Activated naive CD4-positive, alpha-beta T cell treated with anti-CD3 and anti-CD28 coated beads, Interleukin-2, amount 50 U/mL, for 72 hours (primary cell): ENCODE results near the gene ME3. TPM values are rescaled to one million over a fixed set of nuclear protein-coding genes. Genes with fewer than 3 reads are reported as not detected.

Experiments
- ATAC-seq, 2 donors: fragments of 150-1000 bp; cut with Tn5 transposase; 2 replicates each; pipeline ENCODE4 v1.10.0; 2021; ENCODE audit warnings: mild to moderate bottlenecking in 2 of 2, moderate library complexity in 2 of 2
- DNase-seq, 2 donors: peaks; one replicate each; pipeline ENCODE4 v3.0.0; 2021 to 2022; ENCODE audit warnings: low spot score in 2 of 2
- H3K27ac Mint-ChIP-seq, 2 donors: one replicate each; pipeline ENCODE4 v1.8.0; 2022; ENCODE audit warnings: mild to moderate bottlenecking in 2 of 2, mixed read lengths in 2 of 2
- H3K36me3 Mint-ChIP-seq, 2 donors: one replicate each; pipeline ENCODE4 v1.8.0; 2022; ENCODE audit warnings: mixed read lengths in 2 of 2
- H3K9me3 Mint-ChIP-seq, 2 donors: one replicate each; pipeline ENCODE4 v1.8.0; 2022; ENCODE audit warnings: mixed read lengths in 2 of 2
- total RNA-seq, 2 donors: library from RNA; stranded (reverse); gene quantifications; one replicate each; pipeline ENCODE4 v1.2.3, GENCODE V29; 2022

Gene ME3
- 10 to 100 TPM in 1 of 2 donors, 1 to 10 TPM in 1; 5.5 to 16.2 TPM for total RNA-seq

GRCh38 chr11:86672007-86672621 is at the start of gene ME3:
TSS of gene ME3 (minus strand) at chr11:86672616.
- Mint-ChIP-seq H3K27ac (peak within 1 kb of the TSS; percentile 85 to 86), H3K36me3 (peaks cover 13 to 18% of the 10 kb centered on the region in 2 donors), H3K9me3 (no peaks in the 10 kb centered on the region)
- DNase-seq, result peak; percentile 59 to 70
- peak; percentile 82 to 85 for ATAC-seq

DNA sequence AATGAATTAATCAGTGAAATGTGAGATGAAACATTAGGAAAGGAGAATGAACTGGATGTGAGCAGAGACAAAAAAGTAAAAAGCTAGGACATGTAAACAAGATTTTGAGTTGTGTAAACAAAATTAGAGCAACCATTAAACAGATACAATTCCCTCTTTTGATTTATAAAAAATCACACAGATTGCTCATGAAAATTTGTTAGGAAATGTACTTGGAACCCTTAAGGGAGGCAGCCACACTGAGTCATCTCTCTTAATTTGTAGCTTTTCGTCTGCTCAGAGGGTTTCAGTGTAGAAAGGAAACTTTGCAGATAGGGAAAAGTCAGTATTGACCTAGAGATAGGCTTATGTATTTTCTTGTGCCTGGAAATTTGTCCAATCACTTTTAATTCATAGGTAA is 49.6 kb upstream of the ME3 start:
- H3K36me3 Mint-ChIP-seq, result peaks cover 10 to 20% of the 10 kb centered on the region in 2 donors
- H3K9me3 Mint-ChIP-seq, result peaks cover 15 to 20% of the 10 kb centered on the region in 2 donors
- ATAC-seq, result no peak
- H3K27ac Mint-ChIP-seq, result no peak overlapping the region
- no peak for DNase-seq

GRCh38 chr11:86720546-86720945 is 48.1 kb upstream of the ME3 start:
- no peak for ATAC-seq
- peaks cover 10 to 20% of the 10 kb centered on the region in 2 donors for H3K36me3 Mint-ChIP-seq
- DNase-seq, result no peak
- peaks cover 15 to 20% of the 10 kb centered on the region in 2 donors for H3K9me3 Mint-ChIP-seq
- no peak overlapping the region for H3K27ac Mint-ChIP-seq

DNA sequence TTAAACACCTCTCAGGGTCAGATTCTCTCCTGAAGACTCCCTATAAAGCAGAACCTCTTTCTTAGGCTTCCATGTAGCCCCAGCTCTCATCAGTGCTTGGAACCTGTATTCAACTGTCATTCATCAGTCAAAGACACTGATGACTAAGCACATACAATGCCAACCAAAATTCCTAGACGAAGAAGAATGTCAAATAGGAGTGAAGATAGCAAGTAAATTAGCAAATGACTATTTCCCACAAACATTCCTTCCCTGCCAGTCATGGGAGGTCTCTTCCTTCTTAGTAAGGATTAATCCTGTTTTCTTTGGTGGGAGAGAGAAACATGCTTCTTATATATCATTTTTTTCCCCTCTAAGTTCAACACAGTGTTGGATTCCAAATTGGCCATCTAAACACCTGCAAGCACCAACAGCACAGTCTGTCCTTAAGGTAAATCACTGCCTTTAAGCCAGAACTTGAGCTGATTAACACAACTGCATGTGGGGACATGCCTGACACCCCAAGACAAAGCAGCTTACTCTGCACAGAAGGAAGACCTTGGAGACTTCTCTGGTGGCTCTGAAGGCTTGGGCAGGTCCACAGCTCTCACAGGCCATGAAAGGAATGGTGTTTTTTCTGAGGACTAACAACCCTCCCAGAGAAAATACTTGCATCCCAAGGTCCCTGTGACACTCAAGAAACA is 47.5 kb upstream of the ME3 start:
- peaks cover 10 to 20% of the 10 kb centered on the region in 2 donors for H3K36me3 Mint-ChIP-seq
- H3K27ac Mint-ChIP-seq, result no peak overlapping the region
- DNase-seq (no peak), ATAC-seq (no peak)
- H3K9me3 Mint-ChIP-seq, result peaks cover 15 to 20% of the 10 kb centered on the region in 2 donors

DNA sequence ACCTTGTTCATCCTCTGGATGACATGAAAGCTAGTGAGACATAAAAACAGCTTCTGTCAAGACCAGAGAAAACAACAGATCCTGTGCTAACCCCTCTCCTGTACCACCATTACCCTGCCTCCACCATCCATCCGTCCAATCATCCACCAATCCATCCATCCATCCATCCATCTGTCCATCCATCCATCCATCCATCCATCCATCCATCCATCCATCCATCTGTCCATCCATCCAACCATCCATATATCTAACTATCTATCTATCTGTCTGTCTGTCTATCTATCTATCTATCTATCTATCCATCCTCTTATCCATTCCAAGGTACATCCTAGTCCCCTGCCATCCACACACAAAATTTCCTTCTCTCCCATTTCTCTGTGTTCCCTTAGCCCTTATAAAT is 46.6 kb upstream of the ME3 start:
- DNase-seq (no peak), ATAC-seq (no peak)
- Mint-ChIP-seq H3K27ac (peak overlapping the region in 1 of 2 donors; percentile 24), H3K36me3 (peaks cover 10 to 20% of the 10 kb centered on the region in 2 donors), H3K9me3 (peaks cover 15 to 24% of the 10 kb centered on the region in 2 donors)

DNA sequence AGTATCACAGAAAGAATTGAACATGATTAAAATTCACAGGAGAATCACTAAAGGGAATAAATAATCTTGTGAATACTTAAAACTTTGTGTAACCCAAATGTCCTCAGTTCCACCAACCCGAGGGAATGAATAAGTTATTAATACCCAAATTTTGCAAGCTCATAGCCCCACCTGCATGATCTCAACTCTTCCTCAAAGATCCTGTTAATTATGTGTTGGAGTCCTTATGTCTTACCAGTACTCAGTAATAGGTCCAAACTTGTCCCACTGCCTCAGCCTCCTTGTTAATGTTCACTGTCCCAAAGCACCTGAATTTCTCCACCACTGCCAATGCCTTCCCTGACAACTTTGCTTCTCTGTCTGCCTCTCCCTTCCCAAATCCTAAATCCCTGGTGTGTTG is 46.1 kb upstream of the ME3 start:
- DNase-seq (no peak), ATAC-seq (no peak)
- Mint-ChIP-seq H3K27ac (peak overlapping the region in 1 of 2 donors; percentile 24), H3K36me3 (peaks cover 10 to 20% of the 10 kb centered on the region in 2 donors), H3K9me3 (peaks cover 15 to 24% of the 10 kb centered on the region in 2 donors)

DNA sequence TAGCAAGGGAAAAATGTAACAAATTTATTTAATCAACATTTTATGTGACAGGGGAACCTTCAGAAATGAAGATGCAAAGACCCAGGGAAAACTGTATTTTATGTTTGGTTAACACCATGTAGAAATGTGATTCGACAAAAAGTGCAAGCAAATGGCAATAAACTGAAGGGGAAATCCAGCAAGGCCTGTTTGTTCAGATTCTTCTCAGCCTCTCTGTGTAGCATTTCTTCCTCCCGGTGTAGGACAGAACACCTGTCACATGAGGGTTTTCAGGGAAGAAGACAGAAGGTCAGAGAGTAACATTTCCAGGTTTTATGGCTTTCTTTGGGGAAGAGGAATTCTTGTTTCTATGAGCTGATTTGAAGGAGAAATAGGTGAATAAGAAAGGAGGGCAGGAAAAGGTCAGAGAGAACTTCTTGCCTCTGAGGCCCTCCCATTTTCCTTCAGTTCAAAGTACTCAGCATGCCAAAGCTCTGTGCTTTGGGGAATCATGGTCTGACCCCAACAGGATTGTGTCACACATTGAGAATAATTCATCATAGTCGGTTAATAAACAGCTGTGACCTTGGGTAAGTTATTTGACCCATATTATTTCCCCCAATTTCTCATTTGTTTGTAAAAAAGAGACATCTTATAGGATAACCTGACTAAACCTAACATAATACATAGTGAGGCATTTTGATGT is 45.5 kb upstream of the ME3 start:
- H3K9me3 Mint-ChIP-seq, result peaks cover 11 to 20% of the 10 kb centered on the region in 2 donors
- ATAC-seq (no peak), DNase-seq (no peak)
- no peak overlapping the region for H3K27ac Mint-ChIP-seq
- peaks cover 10 to 16% of the 10 kb centered on the region in 2 donors for H3K36me3 Mint-ChIP-seq

- Mint-ChIP-seq H3K36me3 (peaks cover 0 to under 1% of the 10 kb centered on the region in 2 donors), H3K27ac (no peak overlapping the region), H3K9me3 (peaks cover 4% of the 10 kb centered on the region in 2 donors)
- ATAC-seq (no peak), DNase-seq (no peak)
Observed at GRCh38 chr11:86715611-86716010, 43.2 kb upstream of the ME3 start.

GRCh38 chr11:86713552-86713951 is 41.1 kb upstream of the ME3 start:
- DNase-seq (no peak), ATAC-seq (no peak)
- H3K27ac Mint-ChIP-seq, result no peak overlapping the region
- H3K36me3 Mint-ChIP-seq, result peaks cover 0 to 9% of the 10 kb centered on the region in 2 donors
- H3K9me3 Mint-ChIP-seq, result peaks cover 8 to 15% of the 10 kb centered on the region in 2 donors

- ATAC-seq, result no peak
- H3K36me3 Mint-ChIP-seq, result peaks cover 0 to 9% of the 10 kb centered on the region in 2 donors
- H3K27ac Mint-ChIP-seq, result no peak overlapping the region
Observed at GRCh38 chr11:86710936-86711335, 38.5 kb upstream of the ME3 start.

GRCh38 chr11:86708669-86709068 is 36.3 kb upstream of the ME3 start:
- DNase-seq (no peak), ATAC-seq (no peak)
- Mint-ChIP-seq H3K36me3 (peaks cover 0 to 9% of the 10 kb centered on the region in 2 donors), H3K9me3 (peaks cover 8 to 10% of the 10 kb centered on the region in 2 donors), H3K27ac (no peak overlapping the region)

More at GRCh38 chr11:86710936-86711335, 38.5 kb upstream of the ME3 start:
- no peak for DNase-seq
- peaks cover 8 to 15% of the 10 kb centered on the region in 2 donors for H3K9me3 Mint-ChIP-seq

GRCh38 chr11:86706338-86707131 is 34.1 kb upstream of the ME3 start:
- no peak for ATAC-seq
- Mint-ChIP-seq H3K27ac (no peak overlapping the region), H3K36me3 (peaks cover 0 to 9% of the 10 kb centered on the region in 2 donors), H3K9me3 (peaks cover 8 to 10% of the 10 kb centered on the region in 2 donors)
- no peak for DNase-seq

DNA sequence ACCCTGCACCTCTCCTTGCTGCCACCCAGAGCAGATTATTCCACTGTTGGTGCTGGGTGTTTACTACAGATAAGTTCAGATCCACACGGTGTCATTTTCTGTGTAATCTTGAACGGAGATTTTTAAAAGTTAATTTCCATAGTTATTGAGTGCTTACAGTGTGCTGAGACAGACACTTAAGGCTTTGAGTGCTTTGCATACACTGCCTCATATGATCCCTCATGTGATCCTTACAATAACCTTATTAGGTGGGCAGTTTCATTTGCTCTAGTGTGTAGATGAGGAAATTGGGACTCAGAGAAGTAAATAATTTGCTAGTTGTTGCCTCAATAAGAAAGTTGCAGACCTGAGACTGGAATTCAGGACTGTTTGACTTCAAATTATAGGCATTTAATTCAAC is 32.3 kb upstream of the ME3 start:
- ATAC-seq, result no peak
- no peak for DNase-seq
- H3K27ac Mint-ChIP-seq, result no peak overlapping the region
- H3K9me3 Mint-ChIP-seq, result peaks cover 0 to 2% of the 10 kb centered on the region in 2 donors
- no peaks in the 10 kb centered on the region for H3K36me3 Mint-ChIP-seq

GRCh38 chr11:86703987-86704386 is 31.6 kb upstream of the ME3 start:
- Mint-ChIP-seq H3K27ac (no peak overlapping the region), H3K36me3 (no peaks in the 10 kb centered on the region), H3K9me3 (no peaks in the 10 kb centered on the region)
- ATAC-seq (no peak), DNase-seq (no peak)

DNA sequence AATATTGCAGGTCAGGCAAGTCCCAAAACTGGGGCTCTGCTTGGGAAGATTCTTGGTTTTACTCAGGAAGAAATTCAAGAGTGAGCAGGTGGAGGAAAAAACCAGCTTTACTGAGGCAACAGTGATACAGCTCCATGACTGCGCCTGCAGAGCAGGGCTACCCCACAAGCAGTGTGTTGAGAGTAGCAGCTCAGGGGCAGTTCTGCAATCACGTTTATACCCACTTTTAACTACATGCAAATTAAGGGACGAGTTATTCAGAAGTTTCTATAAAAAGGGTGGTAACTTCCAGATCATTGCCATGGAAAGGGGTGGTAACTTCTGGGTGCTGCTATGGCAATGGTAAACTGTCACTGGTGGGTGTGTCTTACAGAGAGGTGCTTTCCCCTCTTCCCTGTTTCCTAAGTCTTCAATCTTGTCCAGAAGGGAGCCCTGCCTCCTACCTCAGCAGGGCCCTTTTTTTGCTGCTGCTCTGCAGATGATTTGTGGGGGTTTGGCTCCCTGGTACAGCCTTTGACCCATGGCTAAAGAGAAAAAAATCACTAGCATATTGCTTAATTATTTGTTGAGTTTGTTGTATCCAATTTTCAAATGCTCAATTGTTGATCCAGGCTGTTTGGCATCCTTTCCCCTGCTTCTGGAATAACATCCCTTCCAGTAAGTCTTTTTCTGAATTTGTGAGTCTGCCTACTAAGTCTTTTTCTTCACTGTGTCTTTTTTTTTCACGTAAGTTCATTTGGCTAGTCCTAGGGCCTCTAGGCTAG is 30.0 kb upstream of the ME3 start:
- no peak overlapping the region for H3K27ac Mint-ChIP-seq

More for the DNA sequence above, 30.0 kb upstream of the ME3 start:
- Mint-ChIP-seq H3K36me3 (no peaks in the 10 kb centered on the region), H3K9me3 (no peaks in the 10 kb centered on the region)
- no peak for ATAC-seq
- no peak for DNase-seq
